MM.1S (cell line): Measurements from ENCODE around the gene ENTPD6.

Experiments
- DNase-seq: peaks from one replicate; pipeline ENCODE4 v3.0.0-alpha.2; 2015
- H2AFZ ChIP-seq: fragments of 300-600 bp; sonication (generic); 2 replicates; pipeline ENCODE4 v1.6.0; 2016; ENCODE audit warnings: antibody characterized with exemption, low read length
- H3F3A ChIP-seq: fragments of 300-600 bp; sonication (generic); 2 replicates; pipeline ENCODE4 v1.6.1; 2016; ENCODE audit warnings: mild to moderate bottlenecking, antibody characterized with exemption, low read length, moderate library complexity, mixed read lengths; ENCODE audit not compliant: insufficient read depth
- H3K27ac ChIP-seq: fragments of 300-600 bp; sonication (generic); 2 replicates; pipeline ENCODE4 v1.5.1; 2016; ENCODE audit warnings: mild to moderate bottlenecking, low read length
- H3K27me3 ChIP-seq: fragments of 300-600 bp; sonication (generic); replicated peaks from 2 replicates; pipeline ENCODE4 v1.6.0; 2016; ENCODE audit warnings: low read length; ENCODE audit not compliant: insufficient read depth
- H3K36me3 ChIP-seq: fragments of 300-600 bp; sonication (generic); replicated peaks from 2 replicates; pipeline ENCODE4 v1.6.1; 2016; ENCODE audit warnings: mild to moderate bottlenecking, low read length, mixed read lengths; ENCODE audit not compliant: insufficient read depth
- H3K4me1 ChIP-seq: fragments of 300-600 bp; sonication (generic); 2 replicates; pipeline ENCODE4 v1.6.1; 2016; ENCODE audit warnings: low read length, mixed read lengths
- H3K4me2 ChIP-seq: fragments of 300-600 bp; sonication (generic); 2 replicates; pipeline ENCODE4 v1.6.0; 2016; ENCODE audit warnings: low read depth, low read length
- H3K4me3 ChIP-seq: fragments of 300-600 bp; sonication (generic); 2 replicates; pipeline ENCODE4 v1.5.1; 2016; ENCODE audit warnings: low read length, mixed read lengths
- H3K79me2 ChIP-seq: fragments of 300-600 bp; sonication (generic); 2 replicates; pipeline ENCODE4 v1.6.1; 2016; ENCODE audit warnings: mixed run types, low read length, mixed read lengths
- H3K9ac ChIP-seq: fragments of 300-600 bp; sonication (generic); 2 replicates; pipeline ENCODE4 v1.6.1; 2016; ENCODE audit warnings: low read length, mixed read lengths
- H3K9me2 ChIP-seq: fragments of 300-600 bp; sonication (generic); replicated peaks from 2 replicates; pipeline ENCODE4 v1.6.1; 2016; ENCODE audit warnings: mild to moderate bottlenecking, low read length, mixed read lengths; ENCODE audit not compliant: insufficient read depth
- H3K9me3 ChIP-seq: fragments of 300-600 bp; sonication (generic); replicated peaks from 2 replicates; pipeline ENCODE4 v1.6.1; 2016; ENCODE audit warnings: mild to moderate bottlenecking, low read length, mixed read lengths; ENCODE audit not compliant: insufficient read depth
- H4K20me1 ChIP-seq: fragments of 300-600 bp; sonication (generic); 2 replicates; pipeline ENCODE4 v1.6.1; 2016; ENCODE audit warnings: mild to moderate bottlenecking, low read length, moderate library complexity, mixed read lengths; ENCODE audit not compliant: insufficient read depth
- EZH2 ChIP-seq: fragments of 300-600 bp; sonication (generic); optimal IDR thresholded peaks from 2 replicates; pipeline ENCODE3; 2017; ENCODE audit warnings: low read depth, mild to moderate bottlenecking, antibody characterized with exemption, low read length, mixed read lengths
- EZH2phosphoT487 ChIP-seq: fragments of 300-600 bp; sonication (generic); IDR thresholded peaks from 2 replicates; pipeline ENCODE4 v1.6.1; 2018; ENCODE audit warnings: antibody characterized with exemption, low read length
- TF ChIP-seq, protein P1 (sequence below): fragments of 300-600 bp; sonication (generic); IDR thresholded peaks from 2 replicates; pipeline ENCODE4 v1.5.1; 2016; ENCODE audit warnings: antibody characterized with exemption, low read length, mixed read lengths

Gene ENTPD6

DNA sequence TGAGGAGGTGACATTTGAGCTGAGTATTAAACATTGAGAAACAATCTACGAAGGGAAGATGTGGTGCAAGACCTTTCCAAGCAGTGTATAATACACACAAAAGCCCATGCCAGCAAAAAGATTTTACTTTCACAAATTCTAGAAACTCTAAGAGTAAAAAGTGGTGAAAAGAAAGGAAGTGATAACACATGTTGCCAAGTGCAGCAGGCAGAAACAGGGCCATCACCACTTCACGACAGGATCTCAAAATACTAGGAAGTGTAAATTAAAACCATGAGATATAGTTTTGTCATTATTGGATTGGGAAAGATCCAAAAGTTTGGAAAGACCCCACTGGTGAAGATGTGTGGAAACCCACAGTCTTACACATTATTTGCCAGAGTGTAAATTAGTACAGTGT lies 1.7 kb upstream of the ENTPD6 start:
- Histone ChIP-seq H3K4me3 (no peak overlapping the region), H2AFZ (no peak overlapping the region), H3K4me2 (no peak overlapping the region), H3F3A (peaks cover 19% of the 10 kb centered on the region), H3K36me3 (no peaks in the 10 kb centered on the region), H3K4me1 (peaks cover 10% of the 10 kb centered on the region), H4K20me1 (no peaks in the 10 kb centered on the region; the same call in 1 of the 2 replicates), H3K27ac (no peak overlapping the region), H3K9me3 (no peaks in the 10 kb centered on the region), H3K27me3 (no peaks in the 10 kb centered on the region), H3K9ac (no peak overlapping the region), H3K79me2 (peaks cover 34% of the 10 kb centered on the region), H3K9me2 (no peaks in the 10 kb centered on the region)
- TF ChIP-seq, protein P1, sequence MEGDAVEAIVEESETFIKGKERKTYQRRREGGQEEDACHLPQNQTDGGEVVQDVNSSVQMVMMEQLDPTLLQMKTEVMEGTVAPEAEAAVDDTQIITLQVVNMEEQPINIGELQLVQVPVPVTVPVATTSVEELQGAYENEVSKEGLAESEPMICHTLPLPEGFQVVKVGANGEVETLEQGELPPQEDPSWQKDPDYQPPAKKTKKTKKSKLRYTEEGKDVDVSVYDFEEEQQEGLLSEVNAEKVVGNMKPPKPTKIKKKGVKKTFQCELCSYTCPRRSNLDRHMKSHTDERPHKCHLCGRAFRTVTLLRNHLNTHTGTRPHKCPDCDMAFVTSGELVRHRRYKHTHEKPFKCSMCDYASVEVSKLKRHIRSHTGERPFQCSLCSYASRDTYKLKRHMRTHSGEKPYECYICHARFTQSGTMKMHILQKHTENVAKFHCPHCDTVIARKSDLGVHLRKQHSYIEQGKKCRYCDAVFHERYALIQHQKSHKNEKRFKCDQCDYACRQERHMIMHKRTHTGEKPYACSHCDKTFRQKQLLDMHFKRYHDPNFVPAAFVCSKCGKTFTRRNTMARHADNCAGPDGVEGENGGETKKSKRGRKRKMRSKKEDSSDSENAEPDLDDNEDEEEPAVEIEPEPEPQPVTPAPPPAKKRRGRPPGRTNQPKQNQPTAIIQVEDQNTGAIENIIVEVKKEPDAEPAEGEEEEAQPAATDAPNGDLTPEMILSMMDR, result no peak
- TF ChIP-seq EZH2 (no peak), EZH2phosphoT487 (no peak)
- DNase-seq, result no peak

DNA sequence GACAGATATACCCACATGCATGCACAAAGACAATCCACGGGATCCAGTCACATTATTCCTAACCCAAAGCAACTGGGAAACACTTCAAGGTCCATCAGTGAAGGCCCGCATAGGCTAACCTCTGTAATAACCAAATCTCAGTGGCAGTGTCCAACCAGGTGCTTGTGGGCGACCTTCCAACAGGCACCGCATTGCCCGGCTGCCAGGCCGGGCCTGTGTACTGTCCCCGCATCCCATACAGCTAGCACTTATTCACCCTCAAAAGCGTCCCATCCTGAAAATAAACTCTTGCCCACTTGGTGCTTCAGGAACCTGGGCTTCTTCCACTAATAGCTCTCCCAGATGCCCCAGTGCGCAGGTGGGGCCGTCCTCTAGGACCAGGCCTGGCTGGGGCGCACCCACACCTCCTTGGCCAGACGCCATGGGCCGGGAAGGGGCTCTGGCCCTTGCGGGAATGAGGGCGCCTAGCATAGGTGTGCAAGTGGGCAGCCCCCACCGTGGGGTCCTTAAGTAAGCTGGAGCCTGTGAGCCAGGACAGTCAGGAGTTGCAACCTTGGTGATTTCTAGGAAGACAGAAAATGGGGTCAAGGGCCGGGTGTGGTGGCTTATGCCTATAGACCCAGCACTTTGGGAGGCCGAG lies 1.1 kb upstream of the ENTPD6 start:
- H3K36me3 ChIP-seq, result no peaks in the 10 kb centered on the region
- H2AFZ ChIP-seq, result no peak overlapping the region
- no peaks in the 10 kb centered on the region for H3K9me3 ChIP-seq
- no peak overlapping the region for H3K9ac ChIP-seq
- peaks cover 40% of the 10 kb centered on the region for H3K79me2 ChIP-seq
- H3K27me3 ChIP-seq, result no peaks in the 10 kb centered on the region
- H3K4me3 ChIP-seq, result no peak overlapping the region
- DNase-seq, result no peak
- no peaks in the 10 kb centered on the region for H3K9me2 ChIP-seq
- H3F3A ChIP-seq, result peaks cover 19% of the 10 kb centered on the region
- TF ChIP-seq, protein P1, result no peak
- no peak for TF ChIP-seq EZH2
- TF ChIP-seq EZH2phosphoT487, result no peak
- peaks cover 10% of the 10 kb centered on the region for H3K4me1 ChIP-seq
- H4K20me1 ChIP-seq, result no peaks in the 10 kb centered on the region
- H3K27ac ChIP-seq, result peak overlapping the region; percentile 82; the same call in 1 of the 2 replicates
- H3K4me2 ChIP-seq, result peak overlapping the region; percentile 93; the same call in 1 of the 2 replicates

DNA sequence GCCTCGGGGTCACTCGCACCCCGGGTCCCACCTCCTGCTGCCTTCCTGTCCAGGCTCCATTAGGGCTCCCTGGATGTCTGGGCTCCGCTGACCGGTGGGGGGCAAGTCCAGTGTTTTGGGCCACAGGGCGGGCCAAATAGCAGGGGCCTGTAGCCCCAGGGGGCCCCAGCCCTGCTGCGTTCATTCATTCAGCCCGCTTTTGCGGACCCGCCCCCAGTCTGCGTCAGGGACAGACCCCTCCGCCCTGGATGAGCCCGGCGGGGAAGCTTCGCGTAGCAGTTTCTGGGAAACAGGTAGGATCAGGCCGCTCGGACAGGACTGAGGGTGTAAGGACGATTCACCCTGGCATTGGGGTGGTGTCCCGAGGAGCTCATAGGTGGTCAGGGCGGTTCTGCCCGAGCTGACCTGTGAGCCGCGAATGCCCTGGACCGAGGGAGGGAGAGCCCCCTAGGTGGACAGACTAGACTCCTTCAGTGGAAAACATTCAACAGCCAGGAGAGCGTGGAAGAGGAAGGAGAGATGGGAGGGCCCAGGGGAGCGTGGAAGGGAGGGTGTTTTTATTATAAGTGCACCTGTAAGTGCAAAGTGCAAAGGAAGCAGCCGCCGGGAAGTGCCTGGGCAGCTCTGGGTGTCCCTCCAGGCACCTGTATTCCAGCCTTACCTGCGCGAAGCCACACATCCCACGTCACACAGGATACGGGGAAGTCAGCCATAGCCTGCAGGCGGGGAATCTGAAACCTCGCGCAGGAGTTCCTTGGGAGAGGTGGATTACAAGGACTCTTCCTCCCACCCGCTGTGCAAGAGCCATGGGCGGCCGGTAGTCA lies 662 bp downstream of the ENTPD6 start:
- H3K27ac ChIP-seq, result peak overlapping the region; percentile 82
- TF ChIP-seq, protein P1, result no peak
- TF ChIP-seq EZH2phosphoT487, result no peak
- no peak for TF ChIP-seq EZH2
- no peaks in the 10 kb centered on the region for H3K9me2 ChIP-seq
- peak overlapping the region; percentile 90 for H3K4me3 ChIP-seq
- H3K4me1 ChIP-seq, result peaks cover 10% of the 10 kb centered on the region
- peaks cover 19% of the 10 kb centered on the region for H3F3A ChIP-seq
- peak overlapping the region; percentile 93 for H3K4me2 ChIP-seq
- no peaks in the 10 kb centered on the region for H3K27me3 ChIP-seq
- H3K9ac ChIP-seq, result peak overlapping the region; percentile 91
- no peaks in the 10 kb centered on the region for H3K36me3 ChIP-seq
- H4K20me1 ChIP-seq, result no peaks in the 10 kb centered on the region
- no peaks in the 10 kb centered on the region for H3K9me3 ChIP-seq
- H2AFZ ChIP-seq, result peak overlapping the region; percentile 84
- peaks cover 57% of the 10 kb centered on the region for H3K79me2 ChIP-seq
- peak; percentile 18 for DNase-seq
